ENCODE data around the gene DNAJC1. TPM values are rescaled to one million over a fixed set of nuclear protein-coding genes. Genes with fewer than 3 reads are reported as not detected.

The DNAJC1 gene
- total RNA-seq, 1 experiment from 2014 or later, result 13.2 TPM

- Mint-ChIP-seq H3K27me3 (ENCODE audit: low read depth) (no peaks in the 10 kb centered on the region), H3K4me1 (no peaks in the 10 kb centered on the region), H3K4me3 (no peak overlapping the region), H3K36me3 (peaks cover 2% of the 10 kb centered on the region; the same call in 1 of the 2 replicates), H3K9me3 (peaks cover 7% of the 10 kb centered on the region; the same call in 1 of the 2 replicates), H3K27ac (no peak overlapping the region)
- ChIA-PET CTCF (interaction anchor here (2.1 kb wide), 1 partner anchor 33 kb away, joined by 5 read pairs; no protein-coding TSS in a partner anchor), POLR2A (no interaction called here)
- ATAC-seq, result no peak
- no peak for DNase-seq (ENCODE audit: low spot score)
- TF ChIP-seq SOX15 (CRISPR knock-in tag; IDR thresholded peaks at IDR 0.05) (no peak), NFATC4 (CRISPR knock-in tag; IDR thresholded peaks at IDR 0.05) (no peak), PRRX2 (CRISPR knock-in tag; IDR thresholded peaks at IDR 0.05) (no peak), ELF4 (CRISPR knock-in tag; IDR thresholded peaks at IDR 0.05; ENCODE audit: low read depth) (no peak), NR3C1 (CRISPR knock-in tag; conservative IDR thresholded peaks at IDR 0.05; ENCODE audit: low read depth) (no peak), TEAD4 (CRISPR knock-in tag; IDR thresholded peaks at IDR 0.05) (no peak), ETV6 (CRISPR knock-in tag; IDR thresholded peaks at IDR 0.05) (no peak), ZNF138 (CRISPR knock-in tag; conservative IDR thresholded peaks at IDR 0.05) (no peak), FOXP1 (CRISPR knock-in tag; IDR thresholded peaks at IDR 0.05; ENCODE audit: borderline replicate concordance) (no peak), ZNF263 (CRISPR knock-in tag; IDR thresholded peaks at IDR 0.05; ENCODE audit: low read depth) (no peak), NR2C2 (CRISPR knock-in tag; IDR thresholded peaks at IDR 0.05) (no peak), TCF7 (CRISPR knock-in tag; IDR thresholded peaks at IDR 0.05; ENCODE audit: low read depth) (no peak), ZNF232 (CRISPR knock-in tag; IDR thresholded peaks at IDR 0.05) (no peak), ZNF121 (CRISPR knock-in tag; IDR thresholded peaks at IDR 0.05) (no peak), CDX4 (CRISPR knock-in tag; IDR thresholded peaks at IDR 0.05; ENCODE audit: borderline replicate concordance) (no peak), ZNF416 (CRISPR knock-in tag; IDR thresholded peaks at IDR 0.05) (no peak)
- TF ChIP-seq, protein P1, sequence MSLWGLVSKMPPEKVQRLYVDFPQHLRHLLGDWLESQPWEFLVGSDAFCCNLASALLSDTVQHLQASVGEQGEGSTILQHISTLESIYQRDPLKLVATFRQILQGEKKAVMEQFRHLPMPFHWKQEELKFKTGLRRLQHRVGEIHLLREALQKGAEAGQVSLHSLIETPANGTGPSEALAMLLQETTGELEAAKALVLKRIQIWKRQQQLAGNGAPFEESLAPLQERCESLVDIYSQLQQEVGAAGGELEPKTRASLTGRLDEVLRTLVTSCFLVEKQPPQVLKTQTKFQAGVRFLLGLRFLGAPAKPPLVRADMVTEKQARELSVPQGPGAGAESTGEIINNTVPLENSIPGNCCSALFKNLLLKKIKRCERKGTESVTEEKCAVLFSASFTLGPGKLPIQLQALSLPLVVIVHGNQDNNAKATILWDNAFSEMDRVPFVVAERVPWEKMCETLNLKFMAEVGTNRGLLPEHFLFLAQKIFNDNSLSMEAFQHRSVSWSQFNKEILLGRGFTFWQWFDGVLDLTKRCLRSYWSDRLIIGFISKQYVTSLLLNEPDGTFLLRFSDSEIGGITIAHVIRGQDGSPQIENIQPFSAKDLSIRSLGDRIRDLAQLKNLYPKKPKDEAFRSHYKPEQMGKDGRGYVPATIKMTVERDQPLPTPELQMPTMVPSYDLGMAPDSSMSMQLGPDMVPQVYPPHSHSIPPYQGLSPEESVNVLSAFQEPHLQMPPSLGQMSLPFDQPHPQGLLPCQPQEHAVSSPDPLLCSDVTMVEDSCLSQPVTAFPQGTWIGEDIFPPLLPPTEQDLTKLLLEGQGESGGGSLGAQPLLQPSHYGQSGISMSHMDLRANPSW (CRISPR knock-in tag; conservative IDR thresholded peaks at IDR 0.05; ENCODE audit: low read depth), result no peak
- TF ChIP-seq, protein P2, sequence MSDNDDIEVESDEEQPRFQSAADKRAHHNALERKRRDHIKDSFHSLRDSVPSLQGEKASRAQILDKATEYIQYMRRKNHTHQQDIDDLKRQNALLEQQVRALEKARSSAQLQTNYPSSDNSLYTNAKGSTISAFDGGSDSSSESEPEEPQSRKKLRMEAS (CRISPR knock-in tag; IDR thresholded peaks at IDR 0.05), result no peak
- TF ChIP-seq, protein P3, sequence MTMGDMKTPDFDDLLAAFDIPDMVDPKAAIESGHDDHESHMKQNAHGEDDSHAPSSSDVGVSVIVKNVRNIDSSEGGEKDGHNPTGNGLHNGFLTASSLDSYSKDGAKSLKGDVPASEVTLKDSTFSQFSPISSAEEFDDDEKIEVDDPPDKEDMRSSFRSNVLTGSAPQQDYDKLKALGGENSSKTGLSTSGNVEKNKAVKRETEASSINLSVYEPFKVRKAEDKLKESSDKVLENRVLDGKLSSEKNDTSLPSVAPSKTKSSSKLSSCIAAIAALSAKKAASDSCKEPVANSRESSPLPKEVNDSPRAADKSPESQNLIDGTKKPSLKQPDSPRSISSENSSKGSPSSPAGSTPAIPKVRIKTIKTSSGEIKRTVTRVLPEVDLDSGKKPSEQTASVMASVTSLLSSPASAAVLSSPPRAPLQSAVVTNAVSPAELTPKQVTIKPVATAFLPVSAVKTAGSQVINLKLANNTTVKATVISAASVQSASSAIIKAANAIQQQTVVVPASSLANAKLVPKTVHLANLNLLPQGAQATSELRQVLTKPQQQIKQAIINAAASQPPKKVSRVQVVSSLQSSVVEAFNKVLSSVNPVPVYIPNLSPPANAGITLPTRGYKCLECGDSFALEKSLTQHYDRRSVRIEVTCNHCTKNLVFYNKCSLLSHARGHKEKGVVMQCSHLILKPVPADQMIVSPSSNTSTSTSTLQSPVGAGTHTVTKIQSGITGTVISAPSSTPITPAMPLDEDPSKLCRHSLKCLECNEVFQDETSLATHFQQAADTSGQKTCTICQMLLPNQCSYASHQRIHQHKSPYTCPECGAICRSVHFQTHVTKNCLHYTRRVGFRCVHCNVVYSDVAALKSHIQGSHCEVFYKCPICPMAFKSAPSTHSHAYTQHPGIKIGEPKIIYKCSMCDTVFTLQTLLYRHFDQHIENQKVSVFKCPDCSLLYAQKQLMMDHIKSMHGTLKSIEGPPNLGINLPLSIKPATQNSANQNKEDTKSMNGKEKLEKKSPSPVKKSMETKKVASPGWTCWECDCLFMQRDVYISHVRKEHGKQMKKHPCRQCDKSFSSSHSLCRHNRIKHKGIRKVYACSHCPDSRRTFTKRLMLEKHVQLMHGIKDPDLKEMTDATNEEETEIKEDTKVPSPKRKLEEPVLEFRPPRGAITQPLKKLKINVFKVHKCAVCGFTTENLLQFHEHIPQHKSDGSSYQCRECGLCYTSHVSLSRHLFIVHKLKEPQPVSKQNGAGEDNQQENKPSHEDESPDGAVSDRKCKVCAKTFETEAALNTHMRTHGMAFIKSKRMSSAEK (CRISPR knock-in tag; IDR thresholded peaks at IDR 0.05; ENCODE audit: borderline replicate concordance), result no peak
- TF ChIP-seq, protein P4, sequence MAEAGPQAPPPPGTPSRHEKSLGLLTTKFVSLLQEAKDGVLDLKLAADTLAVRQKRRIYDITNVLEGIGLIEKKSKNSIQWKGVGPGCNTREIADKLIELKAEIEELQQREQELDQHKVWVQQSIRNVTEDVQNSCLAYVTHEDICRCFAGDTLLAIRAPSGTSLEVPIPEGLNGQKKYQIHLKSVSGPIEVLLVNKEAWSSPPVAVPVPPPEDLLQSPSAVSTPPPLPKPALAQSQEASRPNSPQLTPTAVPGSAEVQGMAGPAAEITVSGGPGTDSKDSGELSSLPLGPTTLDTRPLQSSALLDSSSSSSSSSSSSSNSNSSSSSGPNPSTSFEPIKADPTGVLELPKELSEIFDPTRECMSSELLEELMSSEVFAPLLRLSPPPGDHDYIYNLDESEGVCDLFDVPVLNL (CRISPR knock-in tag; IDR thresholded peaks at IDR 0.05; ENCODE audit: borderline replicate concordance, low read depth), result no peak
These were observed 212.3 kb downstream of the DNAJC1 start for GRCh38 chr10:21791276-21791675.

Measured in WTC11 (cell line).